Panc1 (cell line): ENCODE data around the gene SLC6A12. TPM values are rescaled to one million over a fixed set of nuclear protein-coding genes. Genes with fewer than 3 reads are reported as not detected.

Source experiments
- ATAC-seq: fragments of 200-7000 bp; cut with Tn5 transposase; 2 replicates; pipeline ENCODE4 v1.9.1; 2020; ENCODE audit warnings: mild to moderate bottlenecking, moderate library complexity
- BruUV-seq: library from RNA; stranded (reverse); fragments of 400-500 nt; replicated peaks from 2 replicates; lab custom pipeline; 2021; lab: Mats Ljungman, UMichigan
- CTCF ChIA-PET: fragments of 300-600 bp; sonication (Branson Sonifier 250); formaldehyde crosslinking; loops from one replicate; lab custom pipeline; 2022; ENCODE audit warnings: antibody characterized with exemption; lab: Charles Lee
- POLR2A ChIA-PET: fragments of 300-600 bp; sonication (Branson Sonifier 250); formaldehyde crosslinking; loops from one replicate; lab custom pipeline; 2022; ENCODE audit warnings: antibody characterized with exemption; lab: Charles Lee
- DNase-seq: peaks from one replicate; pipeline ENCODE4 v3.0.0-alpha.2; 2010; ENCODE audit warnings: low read depth, low spot score
- H3K27ac ChIP-seq: 2 replicates; pipeline ENCODE4 v1.5.1; 2011; ENCODE audit warnings: mild to moderate bottlenecking, low read length, inconsistent platforms
- H3K27me3 ChIP-seq: fragments of 200-500 bp; sonication (Bioruptor generic); 2 replicates; pipeline ENCODE4 v1.6.0; 2014; ENCODE audit warnings: low read length, inconsistent platforms; ENCODE audit not compliant: control insufficient read depth, insufficient read depth
- H3K36me3 ChIP-seq: fragments of 200-500 bp; sonication (Bioruptor generic); 2 replicates; pipeline ENCODE4 v1.5.1; 2014; ENCODE audit warnings: inconsistent platforms, mild to moderate bottlenecking, low read length, moderate library complexity; ENCODE audit not compliant: control insufficient read depth, insufficient read depth
- H3K4me1 ChIP-seq: 2 replicates; pipeline ENCODE4 v1.5.1; 2011; ENCODE audit warnings: inconsistent platforms, mild to moderate bottlenecking, low read length, moderate library complexity; ENCODE audit not compliant: control insufficient read depth, insufficient read depth
- H3K4me3 ChIP-seq, 2 experiments: 2 replicates each; pipeline ENCODE4 v1.5.1; 2011 to 2012; ENCODE audit warnings: low read depth in 2 of 2, low read length in 2 of 2, mild to moderate bottlenecking in 2 of 2, inconsistent platforms in 1 of 2, moderate library complexity in 1 of 2
- H3K9me3 ChIP-seq: fragments of 200-500 bp; sonication (Bioruptor generic); 2 replicates; pipeline ENCODE4 v1.5.1; 2014; ENCODE audit warnings: low read depth, mild to moderate bottlenecking, inconsistent platforms, low read length, moderate library complexity; ENCODE audit not compliant: control insufficient read depth, insufficient read depth
- CTCF ChIP-seq: fragments of 450-650 bp; IDR thresholded peaks from 2 replicates; pipeline ENCODE4 v1.5.1; 2017; ENCODE audit warnings: mild to moderate bottlenecking
- POLR2AphosphoS5 ChIP-seq: IDR thresholded peaks from 2 replicates; pipeline ENCODE4 v1.6.1; 2012; ENCODE audit warnings: mild to moderate bottlenecking, low read depth, low read length, moderate library complexity
- REST ChIP-seq, 2 experiments: IDR thresholded peaks; 2 replicates each; pipeline ENCODE4 v1.6.1; 2011 to 2012; ENCODE audit warnings: low read depth in 2 of 2, control low read depth in 1 of 2, low read length in 1 of 2, mild to moderate bottlenecking in 1 of 2, moderate library complexity in 1 of 2; ENCODE audit not compliant: insufficient read depth in 1 of 2
- SIN3A ChIP-seq: IDR thresholded peaks from 2 replicates; pipeline ENCODE4 v1.6.1; 2012; ENCODE audit warnings: low read depth, mild to moderate bottlenecking, low read length, moderate library complexity, borderline replicate concordance; ENCODE audit not compliant: insufficient read depth
- TCF7L2 ChIP-seq: IDR thresholded peaks from 2 replicates; pipeline ENCODE4 v1.6.1; 2011; ENCODE audit warnings: mild to moderate bottlenecking, low read depth, low read length, inconsistent platforms
- in situ Hi-C: cut with HindIII; loops from 2 replicates; pipeline ENCODE4 v1.10.0; 2016; ENCODE audit warnings: low sequenced_read_pairs, low pct_unique_long_range_greater_than_20kb
- intact Hi-C: fragments of 100-400 bp; cut with micrococcal nuclease; formaldehyde crosslinking; loops from one replicate; pipeline ENCODE4 v1.10.0; 2022; ENCODE audit not compliant: unreplicated experiment
- total RNA-seq: library from RNA; stranded (reverse); gene quantifications from one replicate; pipeline ENCODE4 v1.2.1, GENCODE V29; 2021; ENCODE audit not compliant: unreplicated experiment

SLC6A12 gene
- total RNA-seq, 1 experiment from 2014 or later = 1.0 TPM

GRCh38 chr12:194276-194675 lies 19.7 kb downstream of the SLC6A12 start:
- in situ Hi-C loops (no loop called here), intact Hi-C loops (no loop called here)
- POLR2A ChIA-PET = no interaction called here
- DNase-seq (no peak), ATAC-seq (no peak)
- no peaks in the 10 kb centered on the region for H3K36me3 ChIP-seq
- TF ChIP-seq REST (IDR thresholded peaks at IDR 0.05; ENCODE audit: insufficient read depth in 1 of 2, low read depth in 2 of 2, low read length in 1 of 2) (no peak), POLR2AphosphoS5 (no peak), CTCF (no peak), TCF7L2 (no peak), SIN3A (no peak)
- H3K27me3 ChIP-seq = no peaks in the 10 kb centered on the region
- H3K27ac ChIP-seq = no peak overlapping the region
- CTCF ChIA-PET = no interaction called here
- H3K9me3 ChIP-seq = no peaks in the 10 kb centered on the region
- H3K4me1 ChIP-seq = no peaks in the 10 kb centered on the region
- H3K4me3 ChIP-seq = no peak overlapping the region
- no TSS peak for BruUV-seq

- CTCF ChIA-PET = no interaction called here
- in situ Hi-C loops = no loop called here
Observed at GRCh38 chr12:193261-193660, 20.7 kb downstream of the SLC6A12 start.

More at GRCh38 chr12:193261-193660, 20.7 kb downstream of the SLC6A12 start:
- H3K9me3 ChIP-seq = no peaks in the 10 kb centered on the region
- H3K27me3 ChIP-seq = no peaks in the 10 kb centered on the region
- intact Hi-C loops = no loop called here
- no peak overlapping the region for H3K4me3 ChIP-seq
- BruUV-seq = no TSS peak
- ATAC-seq = no peak
- H3K27ac ChIP-seq = no peak overlapping the region
- POLR2A ChIA-PET = no interaction called here
- no peaks in the 10 kb centered on the region for H3K36me3 ChIP-seq
- TF ChIP-seq SIN3A (no peak), TCF7L2 (no peak), REST (IDR thresholded peaks at IDR 0.05; ENCODE audit: insufficient read depth in 1 of 2, low read depth in 2 of 2, low read length in 1 of 2) (no peak), CTCF (no peak), POLR2AphosphoS5 (no peak)
- no peaks in the 10 kb centered on the region for H3K4me1 ChIP-seq
- no peak for DNase-seq
